ENCODE measurements around the gene PDE7B. TPM values are rescaled to one million over a fixed set of nuclear protein-coding genes. Genes with fewer than 3 reads are reported as not detected.

PDE7B gene
- total RNA-seq, 1 experiment from 2014 or later, result 0.17 TPM

- no peak for DNase-seq (ENCODE audit: low read depth)
Observed at GRCh38 chr6:136146130-136146529, 294.6 kb downstream of the PDE7B start.

DNA sequence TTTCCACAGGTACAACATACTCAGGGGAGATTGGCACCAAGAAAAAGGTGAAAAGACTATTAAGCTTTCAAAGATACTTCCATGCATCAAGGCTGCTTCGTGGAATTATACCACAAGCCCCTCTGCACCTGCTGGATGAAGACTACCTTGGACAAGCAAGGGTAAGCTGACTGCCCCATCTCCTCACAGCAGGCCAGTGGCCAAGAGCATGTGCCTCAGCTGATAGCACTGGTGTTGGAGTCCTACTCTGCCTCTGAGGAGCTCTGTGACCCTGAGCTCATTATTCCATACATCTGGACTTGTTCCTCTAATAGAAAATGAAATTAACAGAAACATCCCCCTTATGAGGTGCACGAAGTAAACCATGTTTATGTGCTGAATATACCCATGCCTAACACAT, 295.8 kb downstream of the PDE7B start:
- DNase-seq (ENCODE audit: low read depth), result no peak

DNA sequence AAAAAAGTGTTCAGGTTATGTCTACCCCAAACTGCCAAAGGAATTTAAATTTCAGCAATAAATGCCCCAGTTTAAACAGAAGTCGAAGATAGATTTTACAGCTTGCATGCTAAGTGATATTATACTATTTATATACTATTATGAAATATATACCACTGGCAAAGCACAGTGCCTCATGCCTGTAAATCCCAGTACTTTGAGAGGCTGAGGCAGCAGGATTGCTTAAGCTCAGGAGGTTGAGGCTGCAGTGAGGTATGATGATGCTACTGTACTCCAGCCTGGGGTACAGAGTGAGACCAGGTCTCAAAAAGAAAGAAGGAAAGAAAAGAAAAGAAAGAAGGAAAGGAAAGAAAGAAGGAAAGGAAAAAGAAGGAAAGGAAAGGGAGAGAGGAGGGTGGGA, 296.6 kb downstream of the PDE7B start:
- DNase-seq (ENCODE audit: low read depth), result no peak

GRCh38 chr6:136148523-136148922, 297.0 kb downstream of the PDE7B start:
- DNase-seq (ENCODE audit: low read depth), result no peak

DNA sequence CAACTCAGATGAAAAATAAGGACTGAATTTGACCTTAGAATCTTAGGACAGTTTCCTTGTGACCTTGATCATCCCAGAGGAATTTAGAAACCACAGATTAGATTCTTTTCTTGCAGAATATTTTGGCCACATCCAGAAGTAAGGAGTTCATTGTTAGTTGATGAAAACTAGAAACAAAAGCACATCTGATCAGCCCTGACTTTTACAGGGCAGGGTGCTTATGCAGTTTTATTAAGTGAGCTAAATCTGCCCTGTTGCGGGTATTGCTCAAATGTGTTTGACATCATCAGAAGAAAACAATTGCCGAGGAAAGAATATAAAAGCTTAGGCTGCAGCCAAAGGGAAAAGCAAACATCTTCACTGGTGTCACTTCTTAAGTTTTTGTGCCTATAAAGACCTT, 297.8 kb downstream of the PDE7B start:
- no peak for DNase-seq (ENCODE audit: low read depth)

- DNase-seq (ENCODE audit: low read depth), result no peak
Observed at GRCh38 chr6:136150961-136151360, 299.5 kb downstream of the PDE7B start.

- no peak for DNase-seq (ENCODE audit: low read depth)
Observed at GRCh38 chr6:136153707-136154375, 302.3 kb downstream of the PDE7B start.

GRCh38 chr6:136155191-136155590, 303.7 kb downstream of the PDE7B start:
- no peak for DNase-seq (ENCODE audit: low read depth)

DNA sequence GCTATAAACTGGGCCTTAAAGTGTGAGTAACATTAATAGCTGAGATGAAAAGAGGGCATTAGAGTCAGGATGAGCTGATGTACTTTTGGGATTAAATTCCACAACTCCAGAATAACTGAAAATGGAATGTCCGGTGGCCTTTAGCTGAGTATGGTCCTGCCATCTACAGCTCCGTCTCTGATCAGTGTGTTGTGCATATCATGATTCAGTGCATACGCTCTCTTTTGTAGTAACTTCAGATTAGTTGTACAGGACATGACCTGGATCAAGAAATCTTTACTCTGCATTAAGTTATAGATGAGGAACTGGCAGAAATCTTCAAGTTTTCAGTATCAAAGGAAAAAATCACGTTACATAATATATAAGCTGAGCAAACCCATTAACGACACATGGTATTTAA, 306.2 kb downstream of the PDE7B start:
- no peak for DNase-seq (ENCODE audit: low read depth)

GRCh38 chr6:136158387-136158821, 306.9 kb downstream of the PDE7B start:
- no peak for DNase-seq (ENCODE audit: low read depth)

- DNase-seq (ENCODE audit: low read depth), result no peak
Observed at GRCh38 chr6:136158971-136159370, 307.5 kb downstream of the PDE7B start.

DNA sequence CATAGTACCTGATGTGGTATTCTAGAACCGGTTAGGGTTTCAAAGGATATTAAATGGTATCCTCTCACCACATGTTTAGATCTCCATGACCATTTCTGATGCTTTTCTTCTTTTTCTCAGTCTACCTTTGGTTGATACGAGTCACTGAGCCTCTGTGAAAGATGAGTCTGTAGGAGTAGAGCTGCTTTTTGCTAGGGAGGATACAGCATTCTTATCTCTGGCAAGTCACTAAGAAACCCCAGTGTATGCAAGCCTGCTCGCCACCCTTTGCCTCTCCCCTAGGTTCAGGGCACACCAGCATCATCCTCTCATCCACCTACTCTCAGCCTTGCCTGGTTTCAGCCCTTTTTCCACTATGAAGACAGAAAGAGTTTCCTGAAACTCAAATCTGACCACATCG, 308.7 kb downstream of the PDE7B start:
- DNase-seq (ENCODE audit: low read depth), result no peak

DNA sequence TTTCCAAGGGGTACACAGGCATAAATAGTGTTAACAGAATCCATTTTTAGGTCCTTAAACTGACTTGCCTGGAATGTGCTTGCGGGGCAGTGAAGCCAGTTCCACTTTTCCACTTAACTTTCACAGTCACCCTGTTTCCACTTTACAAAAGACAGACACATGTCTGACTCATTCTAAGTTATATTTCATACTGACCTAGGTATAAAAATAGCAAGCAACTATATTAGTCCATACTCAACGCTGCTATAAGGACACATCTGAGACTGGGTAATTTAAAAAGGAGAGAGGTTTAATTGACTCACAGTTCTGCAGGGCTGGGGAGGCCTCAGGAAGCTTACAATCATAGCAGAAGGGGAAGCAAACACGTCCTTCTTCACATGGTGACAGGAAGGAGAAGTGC, 310.4 kb downstream of the PDE7B start:
- DNase-seq (ENCODE audit: low read depth), result no peak

DNA sequence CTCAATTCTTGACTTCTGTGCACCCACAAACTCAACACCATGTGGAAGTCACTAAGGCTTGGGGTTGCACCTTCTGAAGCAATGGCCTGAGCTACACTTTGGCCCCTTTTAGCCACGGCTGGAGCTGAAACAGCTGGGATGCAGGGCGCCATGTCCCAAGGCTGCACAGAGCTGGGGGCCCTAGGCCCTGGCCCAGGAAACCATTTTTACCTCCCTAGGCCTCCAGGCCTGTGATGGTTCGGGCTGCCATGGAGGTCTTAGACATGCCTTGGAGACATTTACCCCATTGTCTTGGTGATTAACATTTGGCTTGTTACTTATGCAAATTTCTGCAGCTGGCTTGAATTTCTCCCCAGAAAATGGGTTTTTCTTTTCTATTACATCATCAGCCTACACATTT, 311.8 kb downstream of the PDE7B start:
- no peak for DNase-seq (ENCODE audit: low read depth)

DNA sequence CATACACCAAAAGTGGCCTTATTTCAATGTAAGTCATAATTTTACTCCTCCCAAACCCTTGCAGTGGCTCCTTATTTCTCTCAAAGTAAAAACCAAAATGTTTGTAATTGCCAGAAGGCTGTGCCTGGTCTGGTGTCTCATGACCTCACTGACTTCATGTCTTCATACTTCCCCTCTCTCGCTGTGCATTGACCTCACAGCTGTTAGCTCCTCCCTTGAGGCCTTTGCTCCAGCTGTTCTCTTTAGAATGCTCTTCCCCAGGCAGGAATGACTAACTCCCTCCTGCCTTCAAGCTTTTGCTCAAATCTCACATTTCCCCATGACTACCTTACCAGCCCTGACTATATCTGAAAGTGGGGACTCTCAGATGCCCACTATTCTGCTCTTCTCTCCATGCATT, 315.3 kb downstream of the PDE7B start:
- no peak for DNase-seq (ENCODE audit: low read depth)

GRCh38 chr6:136169394-136170148, 318.1 kb downstream of the PDE7B start:
- DNase-seq (ENCODE audit: low read depth), result no peak

DNA sequence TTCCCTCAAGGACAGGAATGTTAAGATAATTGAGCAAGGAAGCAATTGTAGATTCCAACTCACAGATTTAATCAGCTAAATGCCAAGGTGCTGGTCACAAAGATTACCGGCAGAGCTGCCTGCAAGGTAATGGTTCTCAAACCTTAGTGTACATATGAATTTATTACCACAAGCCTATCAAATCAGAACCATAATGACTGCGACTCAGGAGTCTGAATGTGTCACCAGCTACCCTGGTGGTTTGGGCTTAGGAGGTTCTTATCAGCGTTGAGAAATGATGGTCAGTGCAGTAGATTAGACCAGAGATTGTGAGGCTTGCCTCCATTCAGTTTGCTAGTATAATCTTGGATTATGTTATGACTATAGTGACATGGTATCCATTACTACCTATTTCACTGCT, 319.7 kb downstream of the PDE7B start:
- no peak for DNase-seq (ENCODE audit: low read depth)

DNA sequence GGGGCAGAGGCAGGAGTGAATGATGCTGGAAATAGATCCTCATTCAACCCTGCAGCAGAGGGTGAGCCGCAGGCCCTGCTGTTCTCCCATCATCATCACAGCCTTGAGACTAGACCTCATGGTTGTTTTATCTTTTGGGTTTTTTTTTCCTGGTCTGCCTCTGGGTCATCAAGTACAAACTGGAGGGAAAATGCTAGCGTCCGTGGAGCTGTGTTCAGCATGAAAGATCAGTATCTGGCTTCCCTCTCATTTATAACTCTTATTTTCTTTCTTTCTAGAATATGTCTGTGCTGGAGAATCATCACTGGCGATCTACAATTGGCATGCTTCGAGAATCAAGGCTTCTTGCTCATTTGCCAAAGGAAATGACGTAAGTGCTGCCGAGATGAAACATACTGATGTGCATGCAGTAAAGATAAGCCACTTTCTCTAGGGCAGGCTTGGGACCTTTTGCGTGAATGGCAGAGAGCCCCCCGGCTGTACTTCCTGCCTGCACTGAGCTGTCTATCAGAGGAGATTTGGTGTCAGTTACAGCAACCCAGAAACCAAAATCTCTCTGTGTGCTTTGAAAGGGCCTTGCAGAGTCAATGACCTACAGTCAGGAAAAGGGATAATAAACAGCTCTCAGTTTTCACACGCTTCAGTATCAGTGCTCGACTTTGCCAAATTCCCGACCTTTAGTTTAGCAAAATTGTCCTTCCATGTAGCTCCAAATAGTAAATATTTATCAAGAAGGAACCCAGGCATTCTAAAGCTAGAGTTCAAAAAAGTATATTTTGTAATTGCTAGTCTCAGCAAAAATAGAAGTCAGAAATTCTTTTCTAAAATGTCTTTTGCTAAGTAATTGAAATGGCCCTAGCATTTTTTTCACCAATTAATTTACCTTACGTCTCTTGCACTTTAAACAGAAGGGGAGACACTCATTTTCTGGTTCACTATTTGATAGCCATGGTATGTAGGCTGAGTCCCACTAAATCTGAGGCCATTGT, 322.3 kb downstream of the PDE7B start:
- DNase-seq (ENCODE audit: low read depth), result peak; percentile 36

DNA sequence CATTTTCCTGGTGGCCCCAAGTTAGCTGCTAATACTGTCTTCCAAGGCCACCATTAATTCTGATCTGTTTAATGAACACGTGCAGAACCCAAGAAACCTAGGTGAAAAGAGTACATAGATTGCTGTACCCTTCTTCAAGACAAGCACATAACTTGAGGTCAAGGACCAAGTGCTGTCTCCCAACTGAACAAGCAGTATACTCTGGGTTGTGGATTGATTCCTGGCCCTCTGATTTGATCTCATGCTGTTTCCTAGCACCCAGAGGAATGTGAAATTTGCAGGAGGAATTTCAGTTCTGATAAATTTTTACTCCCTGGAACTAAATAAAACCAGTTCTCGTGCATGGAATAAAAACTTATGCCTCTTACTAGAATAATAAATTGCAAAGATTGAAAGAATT, 323.0 kb downstream of the PDE7B start:
- no peak for DNase-seq (ENCODE audit: low read depth)

DNA sequence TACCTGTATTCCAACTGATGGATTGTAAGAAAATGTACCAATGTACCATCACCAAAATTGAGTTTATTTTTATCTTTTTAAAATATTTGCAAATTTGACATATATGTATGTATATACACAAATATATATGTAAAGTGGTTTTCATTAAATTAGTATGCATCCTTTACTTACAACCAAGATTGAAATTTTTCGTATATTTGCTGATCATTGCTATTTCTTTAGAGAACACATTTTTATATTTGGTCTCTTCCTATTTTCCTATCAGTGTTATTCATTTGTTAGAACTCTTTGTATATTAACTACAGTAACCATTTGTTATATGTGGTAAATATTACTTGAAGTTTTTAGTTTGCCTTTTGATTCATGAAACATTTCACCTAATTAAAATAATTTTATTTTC, 324.4 kb downstream of the PDE7B start:
- DNase-seq (ENCODE audit: low read depth), result no peak

GRCh38 chr6:136178749-136179148, 327.2 kb downstream of the PDE7B start:
- no peak for DNase-seq (ENCODE audit: low read depth)
